ENCODE data around the gene ENOSF1. TPM values are rescaled to one million over a fixed set of nuclear protein-coding genes. Genes with fewer than 3 reads are reported as not detected.

The ENOSF1 gene
- total and polyA plus RNA-seq, 7 donors, result 5.1 to 27.2 (median 6.1) TPM

DNA sequence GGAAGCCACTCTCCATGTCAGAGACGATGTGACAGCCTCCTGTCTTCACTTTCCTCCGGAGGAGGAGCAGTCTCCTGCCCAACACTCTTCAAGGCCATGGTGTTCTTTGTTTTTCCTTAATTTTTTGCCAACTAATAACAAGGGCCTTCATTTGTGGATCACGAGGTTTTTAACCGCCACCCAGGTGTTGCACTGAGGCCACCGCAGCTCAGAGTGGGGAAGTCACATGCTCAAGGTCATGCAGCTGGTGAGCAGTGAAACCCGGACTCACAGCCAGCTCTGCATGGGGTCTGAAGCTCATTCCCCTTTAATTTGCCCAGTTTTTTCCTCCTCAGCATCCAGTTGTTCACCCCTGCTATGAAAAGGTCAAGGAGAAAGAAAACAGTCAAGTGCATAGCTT is 19.6 kb downstream of the ENOSF1 start:
- Histone ChIP-seq H3K27me3 (ENCODE audit: insufficient read depth in 3 of 3, low read length in 2 of 3) (no peaks in the 10 kb centered on the region), H3K4me1 (no peaks in the 10 kb centered on the region), H3K36me3 (ENCODE audit: insufficient read depth in 1 of 2, low read depth in 1 of 2) (peaks cover 0 to 39% of the 10 kb centered on the region in 2 donors), H3K9me3 (no peaks in the 10 kb centered on the region), H3K27ac (no peak overlapping the region), H3K4me3 (no peak overlapping the region)
- intact Hi-C loops (cut with DNase I), result no loop called here
- 82 to 87% (median 85%) methylated on average over 6 of the region's 6 CpGs for WGBS, 3 donors
- ATAC-seq (no peak), DNase-seq (no peak)
- TF ChIP-seq, protein P1, sequence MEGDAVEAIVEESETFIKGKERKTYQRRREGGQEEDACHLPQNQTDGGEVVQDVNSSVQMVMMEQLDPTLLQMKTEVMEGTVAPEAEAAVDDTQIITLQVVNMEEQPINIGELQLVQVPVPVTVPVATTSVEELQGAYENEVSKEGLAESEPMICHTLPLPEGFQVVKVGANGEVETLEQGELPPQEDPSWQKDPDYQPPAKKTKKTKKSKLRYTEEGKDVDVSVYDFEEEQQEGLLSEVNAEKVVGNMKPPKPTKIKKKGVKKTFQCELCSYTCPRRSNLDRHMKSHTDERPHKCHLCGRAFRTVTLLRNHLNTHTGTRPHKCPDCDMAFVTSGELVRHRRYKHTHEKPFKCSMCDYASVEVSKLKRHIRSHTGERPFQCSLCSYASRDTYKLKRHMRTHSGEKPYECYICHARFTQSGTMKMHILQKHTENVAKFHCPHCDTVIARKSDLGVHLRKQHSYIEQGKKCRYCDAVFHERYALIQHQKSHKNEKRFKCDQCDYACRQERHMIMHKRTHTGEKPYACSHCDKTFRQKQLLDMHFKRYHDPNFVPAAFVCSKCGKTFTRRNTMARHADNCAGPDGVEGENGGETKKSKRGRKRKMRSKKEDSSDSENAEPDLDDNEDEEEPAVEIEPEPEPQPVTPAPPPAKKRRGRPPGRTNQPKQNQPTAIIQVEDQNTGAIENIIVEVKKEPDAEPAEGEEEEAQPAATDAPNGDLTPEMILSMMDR (IDR thresholded peaks at IDR 0.05), result no peak

DNA sequence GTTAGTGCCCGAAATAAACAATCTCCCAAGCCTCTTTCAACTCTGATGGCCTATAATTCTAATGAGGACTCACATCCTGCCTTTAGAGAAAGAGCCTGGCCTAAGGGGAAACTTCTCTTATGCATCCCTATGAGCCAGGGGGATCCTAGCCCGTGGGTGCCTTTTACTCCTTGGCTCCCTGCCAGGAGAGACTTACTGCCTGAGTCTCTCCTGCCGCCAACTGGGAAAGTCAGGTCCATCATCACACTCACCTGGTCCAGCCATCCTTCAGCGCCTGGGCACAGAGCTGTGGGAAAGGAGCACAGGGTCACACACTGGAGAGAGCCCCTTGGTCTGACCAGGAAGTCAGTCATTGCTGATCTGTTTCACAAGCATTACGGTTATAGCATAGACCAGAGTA is 24.1 kb downstream of the ENOSF1 start:
- no peaks in the 10 kb centered on the region for H3K9me3 ChIP-seq
- H3K27ac ChIP-seq, result no peak overlapping the region
- DNase-seq (no peak), ATAC-seq (no peak)
- H3K36me3 ChIP-seq (ENCODE audit: insufficient read depth in 1 of 2, low read depth in 1 of 2), result peaks cover 0 to 36% of the 10 kb centered on the region in 2 donors
- H3K27me3 ChIP-seq (ENCODE audit: insufficient read depth in 3 of 3, low read length in 2 of 3), result no peaks in the 10 kb centered on the region
- WGBS, 3 donors, result 72 to 80% (median 74%) methylated on average over 5 of the region's 5 CpGs
- intact Hi-C loops (cut with DNase I), result no loop called here
- no peak overlapping the region for H3K4me3 ChIP-seq
- no peaks in the 10 kb centered on the region for H3K4me1 ChIP-seq
- TF ChIP-seq, protein P1 (IDR thresholded peaks at IDR 0.05), result no peak

DNA sequence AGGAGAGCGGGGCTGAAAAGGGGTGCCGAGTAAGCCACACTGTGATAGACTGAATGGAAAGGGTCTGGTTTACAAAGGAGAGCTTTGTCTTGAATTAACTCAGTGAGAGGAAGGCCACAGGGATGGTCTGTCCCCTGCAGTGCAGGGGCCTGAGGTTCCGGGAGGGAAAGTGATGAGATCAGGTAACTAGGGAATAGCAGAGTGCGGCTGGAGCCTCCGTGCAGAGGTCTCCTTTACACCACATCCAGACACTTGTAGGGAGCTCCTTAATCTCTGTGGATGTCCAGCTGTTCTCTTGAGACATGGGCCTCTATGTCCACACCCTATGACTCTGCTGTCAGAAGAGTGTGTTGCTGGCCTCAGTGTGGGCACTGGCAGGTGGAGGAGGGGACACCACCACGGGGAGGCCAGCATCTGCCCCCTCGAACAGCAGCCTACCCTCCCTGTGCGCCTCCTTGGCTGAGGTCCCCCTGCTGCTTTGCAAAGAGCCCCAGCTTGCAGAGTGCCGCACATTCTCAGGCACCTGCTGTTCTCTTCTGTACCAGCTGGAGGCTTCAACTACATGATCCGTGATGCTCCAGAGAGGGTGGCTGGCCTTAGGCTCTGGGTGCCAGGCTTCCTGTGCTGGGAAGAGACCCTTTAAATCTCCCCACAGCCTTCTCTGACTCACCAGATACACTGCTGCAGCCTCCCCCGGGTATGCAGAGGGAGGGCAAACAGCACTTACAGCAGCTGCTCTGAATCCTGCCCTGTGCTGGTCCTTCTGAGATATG is 25.9 kb downstream of the ENOSF1 start:
- H3K27me3 ChIP-seq (ENCODE audit: insufficient read depth in 3 of 3, low read length in 2 of 3), result no peaks in the 10 kb centered on the region
- peaks cover 0 to 34% of the 10 kb centered on the region in 2 donors for H3K36me3 ChIP-seq (ENCODE audit: insufficient read depth in 1 of 2, low read depth in 1 of 2)
- intact Hi-C loops (cut with DNase I), result no loop called here
- 69 to 81% (median 77%) methylated on average over 11 of the region's 11 CpGs for WGBS, 3 donors
- TF ChIP-seq, protein P1 (IDR thresholded peaks at IDR 0.05), result no peak
- H3K4me3 ChIP-seq, result no peak overlapping the region
- H3K9me3 ChIP-seq, result no peaks in the 10 kb centered on the region
- H3K4me1 ChIP-seq, result no peaks in the 10 kb centered on the region
- no peak overlapping the region for H3K27ac ChIP-seq
- DNase-seq (no peak), ATAC-seq (no peak)

DNA sequence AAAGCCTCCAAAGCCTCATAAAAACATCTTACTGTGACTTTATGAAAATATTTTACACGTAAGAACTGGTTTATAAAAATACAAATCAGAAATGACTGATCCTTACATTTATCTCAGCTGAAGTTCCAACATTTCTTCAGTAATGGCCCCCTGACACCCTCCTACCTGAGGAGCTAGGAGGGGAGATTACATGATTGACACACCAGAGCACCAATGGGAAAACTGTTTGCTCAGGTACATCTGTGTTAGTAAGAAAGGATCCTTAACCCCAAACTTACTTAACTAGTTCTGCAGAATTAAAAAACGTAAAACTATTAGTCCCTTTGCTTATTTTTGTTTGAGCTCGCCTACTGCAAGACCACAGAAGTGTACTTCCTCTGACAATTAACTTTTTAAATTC is 27.0 kb downstream of the ENOSF1 start:
- intact Hi-C loops (cut with DNase I), result no loop called here
- Histone ChIP-seq H3K27me3 (ENCODE audit: insufficient read depth in 3 of 3, low read length in 2 of 3) (no peaks in the 10 kb centered on the region), H3K9me3 (no peaks in the 10 kb centered on the region), H3K27ac (no peak overlapping the region), H3K36me3 (ENCODE audit: insufficient read depth in 1 of 2, low read depth in 1 of 2) (peaks cover 0 to 41% of the 10 kb centered on the region in 2 donors), H3K4me3 (no peak overlapping the region), H3K4me1 (no peaks in the 10 kb centered on the region)
- TF ChIP-seq, protein P1 (IDR thresholded peaks at IDR 0.05), result no peak
- DNase-seq, result no peak
- no peak for ATAC-seq
- 90 to 96% (median 95%) methylated on average over 3 of the region's 3 CpGs for WGBS, 3 donors

DNA sequence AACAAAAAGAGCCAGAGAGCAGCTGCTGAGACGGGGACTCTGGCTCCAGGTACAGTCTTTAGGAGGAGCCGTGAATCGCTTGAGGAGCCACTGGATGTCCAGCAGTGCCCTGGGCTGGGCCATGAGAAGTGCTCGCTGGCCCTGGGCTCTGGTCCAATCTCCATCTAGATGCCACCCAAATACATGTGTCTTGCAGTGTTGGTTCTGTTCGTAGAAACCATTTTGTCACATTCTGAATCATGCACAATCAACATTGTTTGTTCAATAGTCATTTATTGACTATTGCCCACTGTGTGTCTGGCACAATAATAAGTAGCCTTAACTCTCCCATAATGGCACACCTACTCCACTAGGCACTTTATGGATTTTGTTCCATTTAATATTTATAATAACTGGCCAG is 28.9 kb downstream of the ENOSF1 start:
- H3K9me3 ChIP-seq, result no peaks in the 10 kb centered on the region
- no peaks in the 10 kb centered on the region for H3K27me3 ChIP-seq (ENCODE audit: insufficient read depth in 3 of 3, low read length in 2 of 3)
- TF ChIP-seq, protein P1 (IDR thresholded peaks at IDR 0.05), result no peak
- no peak overlapping the region for H3K27ac ChIP-seq
- intact Hi-C loops (cut with DNase I), result no loop called here
- no peak overlapping the region for H3K4me3 ChIP-seq
- ATAC-seq (no peak), DNase-seq (no peak)
- WGBS, 3 donors, result 83 to 88% (median 84%) methylated on average over 5 of the region's 5 CpGs
- no peaks in the 10 kb centered on the region for H3K4me1 ChIP-seq
- peaks cover 0 to 49% of the 10 kb centered on the region in 2 donors for H3K36me3 ChIP-seq (ENCODE audit: insufficient read depth in 1 of 2, low read depth in 1 of 2)

All from psoas muscle (tissue), 8 donors.